Motor neuron (in vitro differentiated cells): ENCODE results near the gene LY6G5C. TPM values are rescaled to one million over a fixed set of nuclear protein-coding genes. Genes with fewer than 3 reads are reported as not detected.
A peak's percentile ranks its signal among the peaks of the same experiment; 100 is the strongest.
"Not testable (repeated sequence)": the region's sequence is repeated elsewhere in the genome, so short reads cannot be mapped to it uniquely, and the experiment has no call there.

Experiments used
- ATAC-seq, 8 experiments: fragments of 200-7000 bp; cut with Tn5 transposase; replicated peaks in 6 of 8; 2 replicates each; pipeline ENCODE4 v1.8.0; 2021; ENCODE audit warnings: mild to moderate bottlenecking in 8 of 8, moderate library complexity in 8 of 8
- H3K27ac ChIP-seq, 2 donors: fragments of 250-450 bp; sonication (Bioruptor Pico); 2 replicates each; pipeline ENCODE4 v1.9.0; 2021; ENCODE audit warnings: antibody characterized with exemption in 2 of 2, mild to moderate bottlenecking in 2 of 2, moderate library complexity in 1 of 2
- H3K4me1 ChIP-seq, 2 donors: fragments of 250-450 bp; sonication (Bioruptor Pico); replicated peaks in 1 of 2; 2 replicates each; pipeline ENCODE4 v1.6.1; 2021; ENCODE audit warnings: antibody characterized with exemption in 2 of 2, mild to moderate bottlenecking in 2 of 2, moderate library complexity in 1 of 2
- H3K4me3 ChIP-seq, 5 donors: fragments of 250-450 bp; sonication (Bioruptor Pico); 2 replicates each; pipeline ENCODE4 v1.9.0; 2021; ENCODE audit warnings: antibody characterized with exemption in 5 of 5, mild to moderate bottlenecking in 5 of 5, moderate library complexity in 4 of 5
- WGBS, 10 experiments: fragments of 450-650 bp; shearing (Covaris generic); methylation state at CpG; one replicate each; pipeline ENCODE4 v1.0.0; 2022; 5-methylcytosine and 5-hydroxymethylcytosine counted together
- in situ Hi-C, 9 experiments: fragments of 400-800 bp; cut with MboI; loops; one replicate each; pipeline ENCODE4 v1.15.0; 2021; ENCODE audit warnings: low sequenced_read_pairs in 9 of 9, low pct_unique_long_range_greater_than_20kb in 2 of 9; ENCODE audit not compliant: unreplicated experiment in 9 of 9
- total RNA-seq, 8 experiments: library from RNA; unstranded; fragments of 300-600 nt; gene quantifications; 2 replicates each; pipeline versions ENCODE4 v1.2.3 to v1.2.4, GENCODE V29; 2022

The LY6G5C gene
- total RNA-seq, 8 experiments from 2014 or later: 1.3 to 7.1 (median 2.8) TPM

DNA sequence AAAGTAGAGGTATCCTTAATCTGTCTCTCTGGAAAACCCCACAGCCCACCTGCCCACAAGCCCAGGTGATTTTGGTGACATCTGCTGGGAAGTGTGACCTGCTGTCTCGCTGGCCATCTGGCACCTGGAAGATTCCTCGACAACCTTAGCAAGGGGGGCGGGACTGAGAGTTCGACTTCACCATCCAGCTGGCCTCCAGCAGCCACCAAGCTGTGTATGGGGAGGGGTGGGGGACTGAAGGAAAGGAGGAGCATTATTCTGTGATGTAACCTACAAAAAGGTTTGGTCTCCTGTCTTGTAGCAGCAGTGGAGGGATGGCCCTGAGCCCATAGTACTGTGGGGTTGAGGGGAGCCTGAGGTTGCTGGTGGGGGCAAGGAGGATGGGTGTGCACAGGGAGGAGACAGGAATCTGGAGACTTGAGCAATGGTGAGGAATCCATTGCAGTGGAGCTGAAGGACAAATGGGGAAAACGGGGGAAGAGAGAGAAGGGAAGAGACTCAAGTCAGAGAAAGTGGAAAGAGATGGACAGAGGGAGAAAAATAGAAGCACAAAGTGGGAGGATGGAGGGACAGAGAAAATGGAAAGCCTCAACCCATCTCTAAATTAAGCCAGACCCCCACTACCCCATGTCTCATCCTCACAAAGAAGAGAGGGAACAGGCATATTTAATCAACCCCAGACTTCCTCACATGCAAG, 29.8 kb upstream of the LY6G5C start:
- in situ Hi-C loops: no loop called here
- Histone ChIP-seq H3K27ac (no peak overlapping the region), H3K4me1 (peaks cover 9 to 12% of the 10 kb centered on the region in 2 donors), H3K4me3 (no peak overlapping the region)
- ATAC-seq: no peak
- 0 to 71% (median 50%) methylated on average over 1 to 3 of the region's 5 CpGs; no CpG with 5 or more reads in 5 of the 10 experiments for WGBS, 10 experiments

- in situ Hi-C loops, ATAC-seq, H3K27ac ChIP-seq, H3K4me3 ChIP-seq, H3K4me1 ChIP-seq: not testable (repeated sequence)
- 67 to 100% (median 90%) methylated on average over 3 to 6 of the region's 11 CpGs; no CpG with 5 or more reads in 6 of the 10 experiments for WGBS, 10 experiments
Measured at GRCh38 chr6:31709157-31709556, 28.3 kb upstream of the LY6G5C start.

GRCh38 chr6:31708224-31708623, 27.4 kb upstream of the LY6G5C start:
- Histone ChIP-seq H3K4me1 (no peaks in the 10 kb centered on the region), H3K27ac (no peak overlapping the region), H3K4me3 (no peak overlapping the region)
- in situ Hi-C loops: no loop called here
- no peak for ATAC-seq
- 33 to 100% (median 80%) methylated on average over 1 to 3 of the region's 3 CpGs; no CpG with 5 or more reads in 3 of the 10 experiments for WGBS, 10 experiments

- ATAC-seq: no peak
- Histone ChIP-seq H3K27ac (no peak overlapping the region), H3K4me3 (no peak overlapping the region), H3K4me1 (no peaks in the 10 kb centered on the region)
- WGBS, 10 experiments: 68 to 83% methylated on average over 2 to 6 of the region's 10 CpGs; no CpG with 5 or more reads in 8 of the 10 experiments
- in situ Hi-C loops: no loop called here
Measured at GRCh38 chr6:31707701-31708100, 26.8 kb upstream of the LY6G5C start.

DNA sequence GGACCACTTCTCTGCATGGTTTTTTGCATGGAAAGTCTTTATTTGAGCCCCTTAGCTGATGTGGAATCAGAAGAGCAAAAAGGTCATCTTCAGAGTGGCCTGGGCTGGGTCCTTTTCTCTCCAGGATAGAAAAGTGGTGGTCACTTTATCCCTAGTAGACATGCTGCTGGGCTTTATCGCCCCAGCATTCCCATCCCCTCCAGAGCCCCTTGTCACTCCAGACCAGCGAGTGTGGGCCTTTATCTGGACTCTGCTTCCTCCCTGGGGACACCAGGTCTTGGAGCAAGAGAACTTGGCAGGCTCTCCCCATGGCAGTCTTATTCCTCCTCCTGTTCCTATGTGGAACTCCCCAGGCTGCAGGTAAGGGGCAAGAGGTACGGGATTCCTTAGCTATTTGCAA, 25.7 kb upstream of the LY6G5C start, which contains the start of gene LY6G6F:
LY6G6F (plus strand) TSS at position 268 of the 400 bp plus-strand sequence; CDS start at position 309, 41 bp downstream.
- Histone ChIP-seq H3K27ac (no peak within 1 kb of the TSS), H3K4me1 (peaks cover under 1 to 4% of the 10 kb centered on the region in 2 donors), H3K4me3 (no peak within 1 kb of the TSS)
- WGBS, 10 experiments: 20 to 86% (median 57%) methylated on average over 1 to 2 of the region's 3 CpGs; no CpG with 5 or more reads in 5 of the 10 experiments
- no peak for ATAC-seq
- in situ Hi-C loops: no loop called here

DNA sequence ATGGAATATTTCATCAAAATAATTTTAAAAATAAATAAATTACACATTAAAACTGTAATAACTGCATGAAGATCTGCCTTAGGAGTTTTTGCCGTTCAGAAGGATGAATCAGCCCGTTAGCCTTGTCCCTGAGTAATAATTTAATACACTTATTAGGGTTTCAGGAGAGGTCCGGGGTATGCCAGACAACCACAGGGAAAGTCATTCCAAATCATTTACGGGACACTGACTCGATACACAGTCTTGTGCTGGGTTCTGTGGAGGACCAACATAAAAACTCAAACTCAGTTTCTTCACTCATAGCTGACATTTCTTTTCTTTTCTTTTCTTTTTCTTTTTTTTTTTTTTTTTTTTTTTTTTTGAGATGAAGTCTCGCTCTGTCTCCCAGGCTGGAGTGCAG, 25.1 kb upstream of the LY6G5C start:
- in situ Hi-C loops: no loop called here
- no peak for ATAC-seq
- WGBS, 10 experiments: 37 to 100% (median 89%) methylated on average over 3 to 6 of the region's 6 CpGs; no CpG with 5 or more reads in 1 of the 10 experiments
- Histone ChIP-seq H3K4me1 (peaks cover 8 to 10% of the 10 kb centered on the region in 2 donors), H3K27ac (no peak overlapping the region), H3K4me3 (no peak overlapping the region)

DNA sequence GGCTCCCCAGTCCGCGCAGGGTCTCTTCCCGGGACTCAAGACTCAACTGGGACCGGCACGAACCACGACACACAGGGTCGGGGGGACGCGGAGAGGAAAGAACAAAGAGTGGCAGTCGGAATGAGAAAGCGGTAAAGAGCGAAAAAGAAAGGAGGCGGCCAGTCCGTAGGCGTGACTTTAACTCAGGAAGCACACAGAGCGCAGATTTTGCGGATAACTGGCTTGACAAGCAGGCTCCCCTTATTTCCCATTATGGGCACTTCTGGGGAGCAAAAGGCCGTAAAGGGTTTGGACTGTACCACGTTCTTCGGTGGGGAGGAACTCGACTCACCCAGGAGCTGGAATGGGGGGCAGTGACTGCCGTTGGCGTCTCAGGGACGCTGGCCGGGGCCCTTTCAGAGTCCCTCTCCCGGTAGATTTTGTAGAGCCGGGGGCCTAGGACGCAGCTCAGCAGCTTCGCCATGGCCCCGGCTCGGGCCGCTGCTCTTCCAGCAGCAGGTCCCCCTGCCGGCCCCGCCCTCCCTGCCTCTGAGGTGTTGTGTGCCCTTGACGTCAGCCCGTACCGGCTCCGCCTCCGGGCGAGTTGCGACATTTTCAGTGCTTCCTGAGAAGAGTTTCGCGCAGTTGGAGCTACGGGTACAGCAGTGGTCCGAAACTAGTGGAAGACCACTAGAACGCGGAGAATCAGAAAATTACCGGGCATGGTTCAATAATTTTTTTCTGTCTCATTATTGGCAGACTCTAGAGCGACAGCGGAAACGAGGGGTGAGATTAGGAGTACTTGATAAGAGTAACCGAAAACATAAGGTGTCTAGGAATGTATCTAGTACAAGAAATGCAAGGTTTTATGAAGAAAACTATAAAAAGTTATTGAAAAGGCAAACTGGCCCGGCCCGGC, 22.2 kb upstream of the LY6G5C start, which contains the start of gene ABHD16A:
ABHD16A (minus strand) TSS at position 506 of the 898 bp plus-strand sequence; CDS start at position 463, 43 bp downstream.
- in situ Hi-C loops: no loop called here
- H3K27ac ChIP-seq: peak within 1 kb of the TSS; percentile 92 to 95
- peak within 1 kb of the TSS; percentile 67 to 93 (median 85) for H3K4me3 ChIP-seq
- 0 to 7% (median 2%) methylated on average over 3 to 37 of the region's 54 CpGs for WGBS, 10 experiments
- peak; percentile 94 to 98 (median 96) for ATAC-seq
- H3K4me1 ChIP-seq: peaks cover 10% of the 10 kb centered on the region in 2 donors

DNA sequence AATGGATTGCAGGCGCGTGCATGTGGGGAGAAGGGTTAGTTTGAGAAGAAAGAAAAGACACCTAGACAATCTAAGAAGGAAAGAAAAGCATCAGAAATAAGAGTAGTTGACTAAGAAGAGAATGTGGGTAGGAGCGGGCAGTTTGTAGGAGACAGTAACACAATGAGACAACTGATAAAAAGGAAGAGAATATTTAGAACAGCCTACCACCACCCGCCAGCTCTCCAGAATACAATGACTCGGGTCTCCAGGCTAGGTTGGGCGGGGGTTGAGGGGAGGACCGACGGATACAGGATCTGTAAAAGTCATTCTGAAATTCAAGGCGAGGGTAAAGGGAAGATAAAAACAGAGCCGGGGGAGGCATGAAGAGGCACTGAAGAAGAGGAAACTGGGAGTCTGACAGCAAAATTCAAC, 21.5 kb upstream of the LY6G5C start:
- ATAC-seq: peak; percentile 2 to 18 (median 6)
- 0 to 7% (median 0%) methylated on average over 4 to 10 of the region's 10 CpGs for WGBS, 10 experiments
- in situ Hi-C loops: no loop called here
- Histone ChIP-seq H3K4me3 (peak overlapping the region; percentile 67 to 93 (median 85)), H3K27ac (peak overlapping the region; percentile 92 to 95), H3K4me1 (peaks cover 10% of the 10 kb centered on the region in 2 donors)

GRCh38 chr6:31701666-31702404, 21.0 kb upstream of the LY6G5C start:
- ATAC-seq: peak in 4 of 8 experiments; percentile 3 to 31 (median 4)
- peak overlapping the region in 1 of 2 donors; percentile 95 for H3K27ac ChIP-seq
- WGBS, 10 experiments: 0 to 56% (median 10%) methylated on average over 1 to 6 of the region's 7 CpGs
- in situ Hi-C loops: no loop called here
- H3K4me1 ChIP-seq: peaks cover 10% of the 10 kb centered on the region in 2 donors
- H3K4me3 ChIP-seq: peak overlapping the region; percentile 67 to 93 (median 85)

GRCh38 chr6:31700740-31701401, 20.0 kb upstream of the LY6G5C start:
- Histone ChIP-seq H3K27ac (no peak overlapping the region), H3K4me3 (no peak overlapping the region), H3K4me1 (peaks cover 10% of the 10 kb centered on the region in 2 donors)
- in situ Hi-C loops: no loop called here
- no peak for ATAC-seq
- 81 to 100% (median 93%) methylated on average over 1 to 4 of the region's 5 CpGs; no CpG with 5 or more reads in 3 of the 10 experiments for WGBS, 10 experiments

DNA sequence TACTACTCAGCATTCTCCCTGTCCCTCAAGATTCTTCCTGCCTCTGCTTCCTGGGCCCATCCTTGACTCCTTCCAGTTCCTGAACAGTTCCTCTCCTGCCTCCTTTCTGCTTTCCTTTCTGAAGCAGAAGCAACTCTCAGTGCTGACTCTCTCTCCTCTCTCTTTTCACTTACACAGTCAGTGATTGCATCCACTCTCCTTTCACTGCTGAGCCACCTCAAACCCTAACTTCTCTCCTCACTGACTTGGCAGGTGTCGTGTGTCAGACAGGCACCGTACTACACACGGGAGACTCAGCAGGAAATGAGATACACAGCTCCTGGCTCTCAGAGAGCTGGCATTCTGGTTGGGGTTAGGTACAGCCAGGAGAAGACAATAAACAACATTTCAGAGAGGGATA, 16.7 kb upstream of the LY6G5C start:
- ATAC-seq: no peak
- H3K4me1 ChIP-seq: peaks cover 10% of the 10 kb centered on the region in 2 donors
- H3K4me3 ChIP-seq: no peak overlapping the region
- no peak overlapping the region for H3K27ac ChIP-seq
- 20 to 100% (median 73%) methylated on average over 1 to 3 of the region's 3 CpGs; no CpG with 5 or more reads in 5 of the 10 experiments for WGBS, 10 experiments
- in situ Hi-C loops: loop anchor here in 1 of 9 experiments (25.0 kb wide), 1 partner anchor 265 kb away; the partner anchor contains the start of genes DXO, NELFE and SKIC2

DNA sequence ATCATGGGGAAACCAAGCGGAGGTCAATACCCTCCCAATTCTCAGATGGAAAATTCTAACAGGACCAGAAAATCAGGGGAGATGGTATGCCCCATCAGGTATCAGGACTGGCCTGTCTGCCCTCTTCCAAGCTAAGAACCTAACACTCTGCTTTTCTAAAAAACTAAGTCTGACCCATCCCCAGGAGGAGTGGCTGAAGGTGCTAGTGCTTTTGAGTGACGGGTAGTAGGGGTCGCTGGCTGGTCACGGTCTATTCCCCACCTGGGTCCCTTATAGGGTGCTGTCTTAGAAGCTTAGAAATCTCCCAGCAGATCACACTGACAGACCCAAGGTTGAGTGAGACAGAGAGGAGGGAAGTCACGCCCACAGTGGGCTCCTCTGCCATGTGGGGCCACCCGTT, 12.7 kb upstream of the LY6G5C start:
- H3K4me3 ChIP-seq: no peak overlapping the region
- H3K4me1 ChIP-seq: no peaks in the 10 kb centered on the region
- WGBS, 10 experiments: 82 to 100% (median 92%) methylated on average over 1 to 3 of the region's 6 CpGs; no CpG with 5 or more reads in 4 of the 10 experiments
- no peak overlapping the region for H3K27ac ChIP-seq
- ATAC-seq: no peak
- in situ Hi-C loops: loop anchor here in 1 of 9 experiments (25.0 kb wide), 1 partner anchor 269 kb away; the partner anchor contains the start of genes DXO, NELFE and SKIC2
